GM13977 (cell line): ENCODE measurements around the gene HSPA4L.

Experiments
- DNase-seq: peaks from one replicate; pipeline ENCODE4 v3.0.0; 2012; ENCODE audit warnings: low spot score
- in situ Hi-C: fragments of 300-500 bp; cut with MboI; formaldehyde crosslinking; loops from one replicate; pipeline ENCODE4 v1.12.0; 2022; ENCODE audit warnings: low sequenced_read_pairs, low pct_unique_long_range_greater_than_20kb, mixed read lengths, inconsistent platforms; ENCODE audit not compliant: unreplicated experiment
- TF ChIP-seq, protein P1 (sequence below): IDR thresholded peaks from 2 replicates; pipeline ENCODE4 v1.5.1; 2012; ENCODE audit warnings: mild to moderate bottlenecking, control low read depth; ENCODE audit not compliant: insufficient read depth; ENCODE audit errors: extremely low read depth, missing control alignments

The HSPA4L gene

DNA sequence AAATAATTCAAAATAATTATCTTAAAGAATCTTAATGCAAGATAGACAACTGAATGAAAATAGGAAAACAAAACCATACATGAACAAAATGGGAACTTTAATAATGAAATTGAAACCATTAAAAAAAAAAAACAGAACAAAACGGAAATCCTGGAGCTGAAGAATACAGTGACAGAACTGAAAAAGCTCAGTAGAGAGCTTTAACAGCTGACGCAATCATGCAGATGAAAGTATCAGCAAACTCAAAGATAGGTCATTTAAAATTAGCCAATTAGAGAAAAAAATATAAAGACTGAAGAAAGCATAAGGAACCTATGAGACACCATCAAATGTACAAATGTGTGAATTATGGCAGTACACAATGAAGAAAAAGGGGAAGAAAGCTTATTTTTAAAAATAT, 33.2 kb upstream of the HSPA4L start:
- DNase-seq, result no peak
- in situ Hi-C loops, result no loop called here
- TF ChIP-seq, protein P1, sequence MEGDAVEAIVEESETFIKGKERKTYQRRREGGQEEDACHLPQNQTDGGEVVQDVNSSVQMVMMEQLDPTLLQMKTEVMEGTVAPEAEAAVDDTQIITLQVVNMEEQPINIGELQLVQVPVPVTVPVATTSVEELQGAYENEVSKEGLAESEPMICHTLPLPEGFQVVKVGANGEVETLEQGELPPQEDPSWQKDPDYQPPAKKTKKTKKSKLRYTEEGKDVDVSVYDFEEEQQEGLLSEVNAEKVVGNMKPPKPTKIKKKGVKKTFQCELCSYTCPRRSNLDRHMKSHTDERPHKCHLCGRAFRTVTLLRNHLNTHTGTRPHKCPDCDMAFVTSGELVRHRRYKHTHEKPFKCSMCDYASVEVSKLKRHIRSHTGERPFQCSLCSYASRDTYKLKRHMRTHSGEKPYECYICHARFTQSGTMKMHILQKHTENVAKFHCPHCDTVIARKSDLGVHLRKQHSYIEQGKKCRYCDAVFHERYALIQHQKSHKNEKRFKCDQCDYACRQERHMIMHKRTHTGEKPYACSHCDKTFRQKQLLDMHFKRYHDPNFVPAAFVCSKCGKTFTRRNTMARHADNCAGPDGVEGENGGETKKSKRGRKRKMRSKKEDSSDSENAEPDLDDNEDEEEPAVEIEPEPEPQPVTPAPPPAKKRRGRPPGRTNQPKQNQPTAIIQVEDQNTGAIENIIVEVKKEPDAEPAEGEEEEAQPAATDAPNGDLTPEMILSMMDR, result no peak

DNA sequence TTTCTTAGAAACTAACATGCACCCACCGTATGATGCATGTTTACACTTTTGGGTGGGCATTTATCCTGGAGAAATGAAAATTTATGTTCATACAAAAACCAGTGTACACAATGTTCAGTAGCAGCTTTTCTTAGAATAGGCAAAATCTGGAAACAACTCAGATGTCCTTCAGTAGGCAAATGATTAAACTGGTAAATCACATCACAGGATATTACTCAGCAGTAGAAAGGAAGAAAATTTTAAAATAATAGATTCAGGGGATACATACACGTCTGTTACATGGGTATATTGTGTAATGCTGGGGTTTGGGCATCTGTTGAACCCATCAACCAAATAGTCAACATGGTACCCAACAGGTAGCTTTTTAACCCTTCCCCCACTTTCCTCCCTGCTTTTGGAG, 25.2 kb upstream of the HSPA4L start:
- no peak for DNase-seq
- TF ChIP-seq, protein P1, result no peak
- in situ Hi-C loops, result no loop called here

DNA sequence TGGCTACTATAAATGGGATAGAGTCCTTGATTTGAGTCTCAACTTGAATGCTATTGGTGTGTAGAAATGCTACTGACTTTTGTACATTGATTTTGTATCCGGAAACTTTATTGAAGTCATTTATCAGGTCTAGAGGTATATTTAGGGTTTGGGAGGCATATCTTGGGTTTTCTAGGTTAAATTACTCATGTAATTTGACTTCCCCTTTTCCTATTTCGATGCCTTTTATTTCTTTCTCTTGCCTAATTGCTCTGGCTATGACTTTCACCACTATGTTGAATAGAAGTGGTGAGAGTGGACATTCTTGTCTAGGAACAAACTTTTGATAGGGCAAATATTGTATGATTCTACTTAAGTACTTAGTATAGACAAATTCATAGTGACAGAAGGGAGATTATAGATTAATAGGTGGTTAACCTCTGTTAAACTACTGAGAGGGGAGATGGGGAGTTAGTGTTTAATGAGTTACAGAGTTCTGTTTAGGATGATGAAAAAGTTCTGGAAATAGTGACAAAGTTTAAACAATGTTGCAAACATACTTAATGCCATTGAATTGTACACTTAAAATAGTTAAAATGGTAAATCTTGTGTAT, 22.8 kb upstream of the HSPA4L start:
- DNase-seq, result no peak
- TF ChIP-seq, protein P1, result no peak
- in situ Hi-C loops, result no loop called here

DNA sequence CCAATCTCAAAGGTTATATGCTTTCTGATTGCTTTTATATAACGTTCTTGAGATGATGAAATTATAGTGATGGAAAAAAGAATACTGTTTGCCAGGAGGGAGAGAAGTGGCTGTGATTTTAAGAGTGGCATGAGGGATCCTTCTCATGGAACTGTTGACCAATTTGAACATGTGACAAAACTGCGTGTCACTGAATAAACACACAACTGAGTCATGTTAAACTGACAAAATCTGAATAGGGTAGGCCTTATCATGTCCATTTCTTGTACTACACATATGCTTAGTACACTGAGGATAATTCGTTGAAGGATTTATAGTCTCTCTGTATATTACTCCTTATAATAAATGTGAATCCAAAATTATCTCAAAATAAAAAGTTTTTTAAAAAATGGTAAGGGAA, 22.2 kb upstream of the HSPA4L start:
- TF ChIP-seq, protein P1, result no peak
- no peak for DNase-seq
- in situ Hi-C loops, result no loop called here

DNA sequence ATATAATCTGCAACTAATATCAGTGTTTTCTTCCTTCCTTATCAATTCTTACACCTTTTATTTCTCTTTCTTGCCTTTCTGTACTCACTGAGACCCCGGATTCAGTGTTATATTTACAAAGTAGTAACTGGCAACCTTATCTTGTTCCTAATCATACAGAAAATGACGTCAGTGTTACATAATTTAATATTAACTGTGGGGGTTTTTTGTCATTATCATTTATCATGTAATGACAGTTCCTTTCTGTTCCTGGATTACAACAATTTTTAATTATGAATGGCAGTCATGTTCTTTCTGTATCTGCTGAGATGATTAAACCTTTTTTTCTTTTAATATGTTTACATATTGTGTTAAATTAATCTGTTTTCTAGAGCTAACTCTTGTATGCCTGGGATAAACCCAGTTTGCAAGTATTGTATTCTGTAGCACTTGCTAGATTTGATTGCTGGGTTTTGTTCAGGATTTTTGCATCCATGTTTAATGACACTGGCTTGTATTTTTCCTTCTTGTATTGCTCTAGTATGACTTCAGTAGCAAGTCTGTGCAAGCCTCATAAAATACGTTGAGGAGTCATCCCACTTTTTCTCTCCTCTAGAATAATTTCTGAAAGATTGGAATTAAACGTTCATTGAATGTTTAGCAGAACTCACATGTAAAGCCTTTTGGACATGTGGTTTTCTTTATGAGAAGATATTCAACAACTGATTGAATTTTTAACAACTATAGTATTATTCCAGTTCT, 10.4 kb upstream of the HSPA4L start:
- TF ChIP-seq, protein P1, result no peak
- in situ Hi-C loops, result no loop called here
- no peak for DNase-seq

DNA sequence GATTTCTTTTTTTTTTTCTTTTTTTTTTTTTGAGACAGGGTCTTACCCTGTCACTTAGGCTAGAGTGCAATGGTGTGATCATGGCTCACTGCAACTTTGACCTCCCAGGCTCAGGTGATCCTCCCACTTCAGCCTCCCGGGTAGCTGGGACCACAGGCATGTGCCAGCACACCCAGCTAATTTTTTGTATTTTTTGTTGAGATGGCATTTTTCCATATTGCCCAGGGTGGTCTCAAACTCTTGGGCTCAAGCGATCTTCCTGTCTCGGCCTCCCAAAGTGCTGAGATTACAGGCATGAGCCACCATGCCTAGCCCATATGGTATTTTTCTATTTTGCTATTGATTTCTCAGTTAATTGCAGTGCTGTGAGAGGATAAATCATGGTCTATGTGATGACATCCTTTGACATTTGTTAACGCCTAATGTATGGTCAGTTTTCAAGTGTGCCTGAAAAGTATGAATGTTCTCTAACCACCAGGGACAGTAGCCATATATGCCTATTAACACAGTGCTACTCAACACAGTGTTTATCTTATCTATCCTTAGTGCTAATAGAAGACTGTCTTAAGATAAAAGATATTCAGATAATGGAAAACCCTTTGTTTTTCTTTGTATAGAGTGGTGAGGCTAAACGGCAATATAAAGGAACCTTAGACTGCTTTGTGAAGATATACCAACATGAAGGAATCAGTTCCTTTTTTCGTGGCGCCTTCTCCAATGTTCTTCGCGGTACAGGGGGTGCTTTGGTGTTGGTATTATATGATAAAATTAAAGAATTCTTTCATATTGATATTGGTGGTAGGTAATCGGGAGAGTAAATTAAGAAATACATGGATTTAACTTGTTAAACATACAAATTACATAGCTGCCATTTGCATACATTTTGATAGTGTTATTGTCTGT, 9.1 kb upstream of the HSPA4L start:
- TF ChIP-seq, protein P1, result no peak
- in situ Hi-C loops, result no loop called here
- DNase-seq, result no peak
